H1 (cell line): ENCODE data around the gene TM4SF1. TPM values are rescaled to one million over a fixed set of nuclear protein-coding genes. Genes with fewer than 3 reads are reported as not detected.

ENCODE experiments used
- CTCF ChIA-PET: fragments of 300-600 bp; sonication (Branson Sonifier 250); formaldehyde crosslinking; loops from one replicate; lab custom pipeline; 2021; ENCODE audit not compliant: partially characterized antibody; lab: Charles Lee
- POLR2A ChIA-PET: fragments of 300-600 bp; sonication (Branson Sonifier 250); formaldehyde crosslinking; loops from one replicate; lab custom pipeline; 2021; ENCODE audit warnings: inconsistent platforms; ENCODE audit not compliant: partially characterized antibody; lab: Charles Lee
- DNase-seq, 2 experiments: peaks; one replicate each; pipeline versions ENCODE4 v3.0.0 to v3.0.0-alpha.2; 2010 to 2022; ENCODE audit warnings: low spot score in 2 of 2, low read depth in 1 of 2, mixed read lengths in 1 of 2
- FAIRE-seq: peaks from 2 replicates; lab custom pipeline; 2011; peaks lifted over from hg19 to GRCh38; lab: Jason Lieb, UNC
- H2AFZ ChIP-seq: 2 replicates; pipeline ENCODE4 v1.8.1; 2012; ENCODE audit warnings: low read length, inconsistent platforms
- H2AK5ac ChIP-seq: 2 replicates; pipeline ENCODE4 v1.6.1; 2013; ENCODE audit warnings: low read depth, low read length
- H2BK120ac ChIP-seq: replicated peaks from 2 replicates; pipeline ENCODE3; 2013; ENCODE audit warnings: low read depth, low read length, inconsistent platforms
- H2BK12ac ChIP-seq: 2 replicates; pipeline ENCODE4 v1.6.1; 2013; ENCODE audit warnings: low read depth, low read length
- H2BK15ac ChIP-seq: 2 replicates; pipeline ENCODE4 v1.6.1; 2013; ENCODE audit warnings: low read length
- H2BK20ac ChIP-seq: 2 replicates; pipeline ENCODE4 v1.6.1; 2013; ENCODE audit warnings: low read length
- H2BK5ac ChIP-seq: 2 replicates; pipeline ENCODE4 v1.6.1; 2013; ENCODE audit warnings: low read depth, low read length
- H3K14ac ChIP-seq: 2 replicates; pipeline ENCODE4 v1.6.1; 2013; ENCODE audit warnings: inconsistent platforms; ENCODE audit not compliant: insufficient read length
- H3K18ac ChIP-seq: 2 replicates; pipeline ENCODE4 v1.6.1; 2013; ENCODE audit warnings: low read length; ENCODE audit errors: extremely low read depth
- H3K23ac ChIP-seq: 2 replicates; pipeline ENCODE4 v1.6.1; 2013; ENCODE audit warnings: inconsistent platforms; ENCODE audit not compliant: insufficient read length
- H3K23me2 ChIP-seq: 2 replicates; pipeline ENCODE4 v1.6.1; 2013; ENCODE audit warnings: low read depth, low read length
- H3K27ac ChIP-seq: 2 replicates; pipeline ENCODE4 v1.6.1; 2011; ENCODE audit warnings: low read depth, low read length, inconsistent platforms
- H3K27me3 ChIP-seq, 4 experiments: replicated peaks in 1 of 4; 1 replicate in 1 of 4; 2 replicates in 3 of 4; pipeline versions ENCODE4 v1.6.1 to v1.8.1; 2011 to 2013; ENCODE audit warnings: low read length in 3 of 4, mild to moderate bottlenecking in 3 of 4, inconsistent platforms in 2 of 4, mixed read lengths in 2 of 4, moderate library complexity in 1 of 4; ENCODE audit not compliant: control insufficient read depth in 3 of 4, insufficient read depth in 3 of 4; ENCODE audit errors: extremely low read depth in 1 of 4
- H3K36me3 ChIP-seq, 4 experiments: 2 replicates each; pipeline versions ENCODE4 v1.6.1 to v1.8.1; 2011 to 2013; ENCODE audit warnings: mild to moderate bottlenecking in 4 of 4, low read length in 3 of 4, moderate library complexity in 2 of 4, control low read depth in 1 of 4, inconsistent platforms in 1 of 4; ENCODE audit not compliant: insufficient read depth in 4 of 4, control insufficient read depth in 2 of 4
- H3K4ac ChIP-seq: replicated peaks from 2 replicates; pipeline ENCODE3; 2013; ENCODE audit warnings: low read length, low read depth, mixed read lengths, inconsistent platforms; ENCODE audit not compliant: insufficient read length
- H3K4me1 ChIP-seq, 4 experiments: replicated peaks in 1 of 4; 1 replicate in 1 of 4; 2 replicates in 3 of 4; pipeline versions ENCODE4 v1.6.1 to v1.8.1; 2011 to 2013; ENCODE audit warnings: low read length in 3 of 4, inconsistent platforms in 2 of 4, mixed read lengths in 1 of 4; ENCODE audit not compliant: insufficient read depth in 4 of 4, control insufficient read depth in 3 of 4
- H3K4me2 ChIP-seq, 2 experiments: 2 replicates each; pipeline versions ENCODE4 v1.6.1 to v1.8.1; 2011 to 2013; ENCODE audit warnings: low read depth in 2 of 2, low read length in 2 of 2, control low read depth in 1 of 2, inconsistent platforms in 1 of 2, mild to moderate bottlenecking in 1 of 2; ENCODE audit not compliant: insufficient read depth in 1 of 2
- H3K4me3 ChIP-seq, 4 experiments: fragments of 200-600, 300-600 bp in 1 of 4; sonication (generic), shearing (Covaris generic), sonication (Bioruptor Twin) in 1 of 4; 2 replicates each; pipeline versions ENCODE4 v1.5.1 to v1.8.1; 2011 to 2016; ENCODE audit warnings: low read length in 4 of 4, low read depth in 3 of 4, control low read depth in 2 of 4, inconsistent platforms in 2 of 4, mild to moderate bottlenecking in 2 of 4, mixed read lengths in 1 of 4, moderate library complexity in 1 of 4; ENCODE audit not compliant: insufficient read depth in 2 of 4; ENCODE audit errors: extremely low read depth in 1 of 4
- H3K56ac ChIP-seq: replicated peaks from 2 replicates; pipeline ENCODE3; 2013; ENCODE audit warnings: low read depth, mild to moderate bottlenecking, mixed read lengths, low read length, inconsistent platforms; ENCODE audit not compliant: insufficient read length
- H3K79me1 ChIP-seq: 2 replicates; pipeline ENCODE4 v1.6.1; 2013; ENCODE audit warnings: low read depth, low read length, control low read depth
- H3K79me2 ChIP-seq, 2 experiments: 2 replicates each; pipeline versions ENCODE4 v1.6.1 to v1.8.1; 2012 to 2013; ENCODE audit warnings: low read length in 2 of 2, mild to moderate bottlenecking in 2 of 2, inconsistent platforms in 1 of 2; ENCODE audit not compliant: insufficient read depth in 2 of 2, control insufficient read depth in 1 of 2
- H3K9ac ChIP-seq, 4 experiments: replicated peaks in 1 of 4; 1 replicate in 1 of 4; 2 replicates in 3 of 4; pipeline versions ENCODE4 v1.6.1 to v1.8.1; 2011 to 2013; ENCODE audit warnings: low read depth in 3 of 4, low read length in 3 of 4, control low read depth in 2 of 4, mild to moderate bottlenecking in 2 of 4, moderate library complexity in 2 of 4, inconsistent platforms in 1 of 4; ENCODE audit errors: extremely low read depth in 1 of 4
- H3K9me3 ChIP-seq, 2 experiments: 2 replicates each; pipeline versions ENCODE4 v1.6.1 to v1.8.1; 2012 to 2013; ENCODE audit warnings: mild to moderate bottlenecking in 2 of 2, moderate library complexity in 2 of 2, control low read depth in 1 of 2, inconsistent platforms in 1 of 2, low read depth in 1 of 2, low read length in 1 of 2, mixed read lengths in 1 of 2; ENCODE audit not compliant: insufficient read depth in 2 of 2
- H4K20me1 ChIP-seq, 2 experiments: replicated peaks in 1 of 2; 2 replicates each; pipeline versions ENCODE3 to v1.8.1; 2011 to 2013; ENCODE audit warnings: inconsistent platforms in 2 of 2, low read length in 2 of 2, mild to moderate bottlenecking in 1 of 2; ENCODE audit not compliant: insufficient read depth in 2 of 2, control insufficient read depth in 1 of 2
- H4K5ac ChIP-seq: 2 replicates; pipeline ENCODE4 v1.6.1; 2013; ENCODE audit warnings: low read length, low read depth, mixed read lengths, inconsistent platforms; ENCODE audit not compliant: insufficient read length
- H4K8ac ChIP-seq: 2 replicates; pipeline ENCODE4 v1.8.0; 2013; ENCODE audit warnings: mild to moderate bottlenecking, moderate library complexity, low read length, inconsistent platforms; ENCODE audit not compliant: insufficient read depth; ENCODE audit errors: extremely low read depth
- H4K91ac ChIP-seq: replicated peaks from 2 replicates; pipeline ENCODE3; 2013; ENCODE audit warnings: low read length, mixed read lengths, inconsistent platforms; ENCODE audit not compliant: insufficient read length
- ASH2L ChIP-seq: fragments of 200-600, 300-600 bp; sonication (generic); IDR thresholded peaks from one replicate; pipeline ENCODE4 v1.7.1; 2017; ENCODE audit warnings: low read length
- BACH1 ChIP-seq: IDR thresholded peaks from 2 replicates; pipeline ENCODE4 v1.6.1; 2012; ENCODE audit warnings: low read length, improper control_type of control experiment
- CHD1 ChIP-seq: IDR thresholded peaks from 2 replicates; pipeline ENCODE4 v1.6.1; 2012; ENCODE audit warnings: low read depth, low read length, improper control_type of control experiment
- CTCF ChIP-seq, 3 experiments: IDR thresholded peaks; 1 replicate in 2 of 3; 2 replicates in 1 of 3; pipeline versions ENCODE4 v1.5.1 to v1.6.1; 2011; ENCODE audit warnings: low read length in 3 of 3, mild to moderate bottlenecking in 3 of 3, inconsistent platforms in 2 of 3, low read depth in 1 of 3, moderate library complexity in 1 of 3; ENCODE audit not compliant: insufficient read depth in 1 of 3; ENCODE audit errors: control extremely low read depth in 1 of 3
- EGR1 ChIP-seq: IDR thresholded peaks from 2 replicates; pipeline ENCODE4 v1.6.1; 2011; ENCODE audit warnings: low read depth, low read length, borderline replicate concordance
- EZH2 ChIP-seq: fragments of 200-600 bp; sonication (generic); IDR thresholded peaks from 2 replicates; pipeline ENCODE4 v1.7.1; 2012; ENCODE audit warnings: low read depth, mild to moderate bottlenecking, moderate library complexity, low read length, inconsistent platforms; ENCODE audit not compliant: severe bottlenecking
- HDAC6 ChIP-seq: IDR thresholded peaks from one replicate; pipeline ENCODE4 v1.7.1; 2012; ENCODE audit warnings: low read depth, mild to moderate bottlenecking, inconsistent platforms, low read length, moderate library complexity
- KDM1A ChIP-seq: fragments of 200-600, 300-600 bp; sonication (generic); IDR thresholded peaks from 2 replicates; pipeline ENCODE4 v1.7.1; 2016; ENCODE audit warnings: mild to moderate bottlenecking, low read length, borderline replicate concordance
- MAFK ChIP-seq: IDR thresholded peaks from 2 replicates; pipeline ENCODE4 v1.6.1; 2012; ENCODE audit warnings: low read depth, mild to moderate bottlenecking, improper control_type of control experiment, low read length
- NRF1 ChIP-seq: IDR thresholded peaks from 2 replicates; pipeline ENCODE4 v1.6.1; 2011; ENCODE audit warnings: mild to moderate bottlenecking, low read depth, low read length, improper control_type of control experiment
- PHF8 ChIP-seq: fragments of 200-600 bp; sonication (generic); conservative IDR thresholded peaks from 2 replicates; pipeline ENCODE4 v1.7.1; 2012; ENCODE audit warnings: low read depth, mild to moderate bottlenecking, inconsistent platforms, low read length, moderate library complexity
- WGBS, 2 experiments: shearing (Covaris generic) in 1 of 2; methylation state at CpG; one replicate each; pipeline versions ENCODE4 v1.1.6 to v1.1.7; 2013 to 2015; ENCODE audit warnings: low lambda C conversion rate in 2 of 2, mixed read lengths in 2 of 2, inconsistent platforms in 1 of 2, low coverage in 1 of 2, missing lambda C conversion rate in 1 of 2; ENCODE audit not compliant: insufficient replicate concordance in 2 of 2, insufficient coverage in 1 of 2, insufficient read length in 1 of 2; ENCODE audit errors: extremely low coverage in 1 of 2, missing lambda C conversion rate in 1 of 2; 5-methylcytosine and 5-hydroxymethylcytosine counted together
- polyA plus RNA-seq, 7 experiments: library from polyadenylated mRNA; depleted of rRNA in 3 of 7; stranded (reverse) in 5 of 7; unstranded in 2 of 7; fragments of >200 nt in 5 of 7; fragments of 200-250 nt in 2 of 7; gene quantifications; 1 replicate in 5 of 7; 2 replicates in 1 of 7; 4 replicates in 1 of 7; pipeline versions ENCODE4 v1.2.1 to v1.2.3, GENCODE V29; 2011 to 2013; ENCODE audit warnings: missing spikeins in 2 of 7, mixed read lengths in 2 of 7
- total RNA-seq: library from RNA; stranded (reverse); fragmentation: NEBNext Ultra II Directional; extraction: Animal tissue kit (Norgen Biotek cat#: 25700); gene quantifications from 2 replicates; pipeline ENCODE4 v1.2.1, GENCODE V29; 2021

TM4SF1 gene
- total and polyA plus RNA-seq, 2 of the 8 experiments (the other 6 are each of a cell fraction or from before 2014, with no cell fraction given), result 0.26 to 1.3 TPM

GRCh38 chr3:149376718-149377407, 586 bp downstream of the TM4SF1 start:
- H3K4me2 ChIP-seq, result no peak overlapping the region
- TF ChIP-seq KDM1A (no peak), BACH1 (no peak), CTCF (IDR thresholded peaks at IDR 0.05; ENCODE audit: control extremely low read depth in 1 of 3, insufficient read depth in 1 of 3, low read depth in 1 of 3, low read length in 3 of 3) (no peak), EZH2 (no peak), MAFK (no peak), PHF8 (no peak), HDAC6 (no peak), CHD1 (no peak), NRF1 (no peak), EGR1 (no peak), ASH2L (no peak)

More at GRCh38 chr3:149376718-149377407, 586 bp downstream of the TM4SF1 start:
- Histone ChIP-seq H2BK5ac (no peak overlapping the region), H4K91ac (no peak overlapping the region), H3K56ac (no peak overlapping the region), H3K9ac (no peak overlapping the region), H3K27me3 (no peaks in the 10 kb centered on the region), H3K4me1 (peaks cover 0 to 5% (median 4%) of the 10 kb centered on the region in 4 experiments; a peak in 5 of 7 replicates), H3K9me3 (peaks cover 0 to 6% of the 10 kb centered on the region in 2 experiments; a peak in 1 of 4 replicates), H4K20me1 (no peaks in the 10 kb centered on the region), H3K18ac (no peak overlapping the region), H3K79me2 (no peaks in the 10 kb centered on the region), H2BK12ac (no peak overlapping the region), H2BK15ac (no peak overlapping the region), H2AFZ (peak overlapping the region; percentile 92; the same call in 1 of the 2 replicates), H3K14ac (no peak overlapping the region), H4K8ac (no peak overlapping the region), H3K27ac (no peak overlapping the region), H2AK5ac (no peak overlapping the region), H3K36me3 (no peaks in the 10 kb centered on the region), H3K4ac (no peak overlapping the region), H2BK120ac (no peak overlapping the region), H2BK20ac (no peak overlapping the region), H4K5ac (no peak overlapping the region), H3K79me1 (no peaks in the 10 kb centered on the region), H3K23me2 (no peaks in the 10 kb centered on the region), H3K23ac (no peak overlapping the region), H3K4me3 (no peak overlapping the region)
- DNase-seq (no peak), FAIRE-seq (no peak)
- ChIA-PET CTCF (interaction anchor here (0.8 to 1.6 kb wide), 6 partner anchors 25 to 153 kb away, joined by 3 to 9 read pairs (median 3); no protein-coding TSS in a partner anchor), POLR2A (no interaction called here)
- WGBS, 2 experiments, result 90% methylated on average over 8 of the region's 8 CpGs; no CpG with 5 or more reads in 1 of the 2 experiments
